Measurements from ENCODE around the gene COL25A1. TPM values are rescaled to one million over a fixed set of nuclear protein-coding genes. Genes with fewer than 3 reads are reported as not detected.
A peak's percentile ranks its signal among the peaks of the same experiment; 100 is the strongest.
"Not testable (repeated sequence)": the region's sequence is repeated elsewhere in the genome, so short reads cannot be mapped to it uniquely, and the experiment has no call there.

Gene COL25A1
- total RNA-seq, 1 experiment from 2014 or later, result not detected

DNA sequence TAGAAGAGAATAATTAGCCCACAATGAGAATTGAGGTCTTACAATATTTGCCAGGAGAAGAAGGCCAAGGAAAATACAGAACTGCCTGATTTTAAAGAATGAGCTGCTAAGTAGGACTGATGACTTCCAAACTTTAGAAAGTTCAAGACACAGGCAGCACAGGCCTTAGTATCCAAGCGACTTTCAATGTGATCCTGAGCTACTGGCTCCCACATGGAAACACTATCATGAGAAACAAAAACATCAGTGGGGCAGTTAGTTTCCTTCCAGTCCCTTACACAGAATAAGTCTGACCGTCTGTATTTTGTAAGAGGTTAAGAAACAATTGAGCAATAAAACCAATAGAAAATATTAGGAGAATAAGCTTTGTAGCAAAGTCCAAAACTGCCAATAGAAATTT lies 251.4 kb downstream of the COL25A1 start:
- DNase-seq (ENCODE audit: low read depth), result no peak

DNA sequence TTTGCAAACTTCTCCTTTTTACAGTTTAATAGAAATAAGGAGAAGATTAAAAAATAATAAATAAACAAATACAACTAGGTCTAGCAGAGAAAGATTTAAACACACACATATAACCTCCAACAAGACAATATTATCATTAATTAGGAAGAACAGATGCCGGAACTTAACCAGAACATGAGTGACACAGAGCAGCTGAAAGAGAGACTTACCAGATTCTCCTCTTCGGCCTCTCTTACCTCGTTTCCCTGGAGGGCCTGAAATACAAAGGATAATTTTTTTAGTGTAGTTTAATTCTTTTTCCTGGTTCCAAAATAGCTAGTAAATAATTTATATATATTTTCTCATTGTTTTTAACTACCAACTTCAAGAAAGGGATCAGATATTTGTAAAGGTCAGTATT lies 252.5 kb downstream of the COL25A1 start:
- no peak for DNase-seq (ENCODE audit: low read depth)

DNA sequence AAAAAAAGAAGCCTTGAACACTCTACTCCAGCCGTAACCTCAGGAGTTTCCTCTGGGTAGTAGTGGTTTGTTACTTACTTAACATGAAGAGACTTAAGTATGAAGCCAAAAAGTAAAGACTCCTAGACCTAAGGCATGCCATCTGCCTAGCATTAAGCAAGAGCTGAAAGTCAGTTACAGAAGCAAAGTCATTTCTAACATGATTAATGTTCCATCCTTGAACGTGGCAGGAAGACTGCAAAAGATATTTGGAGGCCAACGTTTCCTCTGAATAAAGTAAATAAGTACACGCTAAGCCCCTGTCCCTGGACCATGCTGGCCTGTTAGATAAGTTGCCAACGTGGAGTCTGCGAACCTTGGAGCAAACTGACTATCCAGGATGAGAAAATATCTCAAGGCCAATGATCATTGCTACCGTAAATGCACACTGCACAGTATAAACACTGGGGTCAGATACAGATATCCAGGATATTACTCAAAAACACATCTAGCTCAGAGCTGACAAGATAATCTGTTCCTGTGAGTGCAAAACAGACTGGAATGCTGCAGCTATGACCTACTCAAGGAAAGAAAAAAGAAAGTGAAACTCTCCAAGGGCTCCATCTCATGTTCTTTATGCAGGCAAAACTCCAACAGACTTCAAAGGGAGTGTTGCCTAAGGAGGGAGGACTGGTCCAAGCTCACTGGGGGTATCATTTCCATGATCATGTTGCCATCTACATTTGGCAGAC lies 255.8 kb downstream of the COL25A1 start:
- peak; percentile 50 for DNase-seq (ENCODE audit: low read depth)

DNA sequence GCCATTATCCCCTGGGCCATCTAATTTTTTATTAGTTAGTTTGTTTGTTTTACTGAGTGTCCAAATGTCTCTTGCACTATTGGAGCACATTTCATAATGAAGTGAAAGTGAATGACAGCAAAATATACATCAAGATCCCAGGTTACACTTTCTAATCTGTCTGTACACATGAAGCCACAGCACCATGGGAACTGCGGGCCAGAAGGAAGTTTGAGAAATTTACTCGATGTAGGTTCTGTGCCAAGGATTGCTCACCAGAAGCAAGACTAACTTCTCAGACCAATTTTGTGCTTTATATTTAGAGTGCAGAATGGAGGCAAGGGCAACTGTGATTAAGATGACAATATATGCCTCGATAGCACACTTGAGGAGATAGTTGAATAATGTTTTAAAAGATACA lies 258.0 kb downstream of the COL25A1 start:
- no peak for DNase-seq (ENCODE audit: low read depth)

DNA sequence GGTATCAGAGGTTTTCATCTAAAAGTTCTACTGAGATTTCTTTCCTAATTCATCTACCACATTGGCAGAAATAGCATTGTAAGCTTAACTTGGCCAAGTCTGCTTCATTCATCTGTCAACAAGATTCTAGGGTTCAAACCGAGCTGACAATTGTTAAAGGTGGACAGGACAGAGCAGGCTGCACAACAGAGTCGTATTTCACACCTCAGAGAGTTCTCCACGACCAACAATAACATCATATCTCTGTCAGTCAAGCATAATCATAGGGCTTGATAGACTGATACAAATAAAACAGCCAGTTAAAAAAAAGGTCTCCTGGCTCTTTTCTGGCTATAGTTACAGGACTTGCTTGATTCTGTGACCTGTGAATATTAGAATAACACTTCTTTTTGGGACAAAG lies 259.2 kb downstream of the COL25A1 start:
- no peak for DNase-seq (ENCODE audit: low read depth)

DNA sequence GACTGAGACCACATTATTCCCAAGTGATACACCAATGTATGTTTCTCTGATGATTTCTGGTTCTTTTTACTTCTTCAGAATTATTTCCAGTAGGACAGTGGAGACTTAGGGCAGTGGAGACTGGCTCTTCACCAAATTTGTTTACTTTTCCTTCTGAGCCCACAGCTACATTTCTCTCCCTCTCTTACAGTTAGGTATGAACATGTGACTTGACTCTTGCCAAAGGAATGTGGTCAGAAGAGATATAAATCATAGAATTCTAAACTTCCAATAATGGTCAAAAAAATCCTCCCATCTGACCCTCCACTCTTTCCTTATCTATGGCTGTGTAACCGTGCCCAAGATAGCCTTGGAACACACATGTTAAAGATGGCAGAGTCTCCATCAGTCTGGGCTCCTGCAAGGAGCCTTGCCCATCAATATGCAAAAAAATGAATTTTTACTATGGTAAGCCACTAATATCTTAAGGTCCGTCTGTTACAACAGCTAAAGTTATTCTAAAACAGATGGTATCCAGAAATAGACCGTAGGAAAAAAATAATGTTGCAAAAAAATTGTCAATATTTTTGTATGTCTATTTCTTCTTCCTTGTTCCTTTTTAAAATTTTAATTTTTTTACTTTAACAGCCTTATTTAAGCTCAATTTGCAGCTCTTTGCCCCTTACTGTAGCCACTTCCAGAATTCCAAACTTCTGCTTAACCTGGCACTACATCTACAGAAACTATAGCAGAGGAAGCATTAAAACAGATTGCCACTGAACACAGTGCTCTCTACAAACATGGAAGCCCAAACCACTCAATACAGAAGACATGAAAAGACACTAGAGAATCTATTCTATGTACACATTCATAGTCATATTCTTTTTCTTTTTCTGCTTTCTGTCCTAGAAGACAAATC lies 260.7 kb downstream of the COL25A1 start:
- DNase-seq (ENCODE audit: low read depth), result no peak

DNA sequence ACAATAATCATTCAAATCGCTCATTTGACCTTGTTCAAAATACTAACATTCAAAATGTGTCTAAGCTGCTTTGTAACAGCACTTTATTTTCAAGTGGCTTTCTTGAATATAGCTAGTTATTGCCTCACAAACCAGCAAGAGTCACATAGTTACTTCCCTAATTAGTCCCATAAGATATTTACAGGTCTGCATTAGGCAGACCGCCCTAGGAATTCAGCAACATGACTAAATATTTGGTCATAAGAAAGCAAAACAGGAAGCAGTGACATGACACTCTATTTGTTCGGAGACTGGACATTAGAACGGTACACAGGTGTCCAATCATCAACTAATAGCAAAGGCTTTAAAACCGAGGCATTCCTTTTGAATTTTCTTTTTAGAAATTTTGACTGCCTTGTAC lies 262.0 kb downstream of the COL25A1 start:
- no peak for DNase-seq (ENCODE audit: low read depth)

DNA sequence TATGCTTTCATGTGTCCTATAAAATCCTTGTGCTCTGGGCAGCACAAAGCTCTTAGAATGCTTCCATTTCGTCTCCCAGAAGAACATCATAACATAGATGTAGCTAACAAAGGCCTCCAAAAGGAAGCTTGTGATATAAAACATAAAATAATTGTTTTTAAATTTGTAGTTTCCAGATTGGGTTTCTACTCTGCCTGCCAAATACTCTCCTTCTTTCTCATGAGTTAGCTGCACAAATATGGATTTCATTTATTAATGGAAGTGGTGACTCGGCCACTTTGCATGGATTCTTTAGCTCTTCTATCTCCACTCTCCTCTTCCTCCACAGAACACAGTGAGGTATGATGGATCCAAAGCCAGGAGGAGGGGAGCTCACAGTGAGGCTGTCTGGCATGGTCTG lies 265.4 kb downstream of the COL25A1 start:
- DNase-seq (ENCODE audit: low read depth), result no peak

DNA sequence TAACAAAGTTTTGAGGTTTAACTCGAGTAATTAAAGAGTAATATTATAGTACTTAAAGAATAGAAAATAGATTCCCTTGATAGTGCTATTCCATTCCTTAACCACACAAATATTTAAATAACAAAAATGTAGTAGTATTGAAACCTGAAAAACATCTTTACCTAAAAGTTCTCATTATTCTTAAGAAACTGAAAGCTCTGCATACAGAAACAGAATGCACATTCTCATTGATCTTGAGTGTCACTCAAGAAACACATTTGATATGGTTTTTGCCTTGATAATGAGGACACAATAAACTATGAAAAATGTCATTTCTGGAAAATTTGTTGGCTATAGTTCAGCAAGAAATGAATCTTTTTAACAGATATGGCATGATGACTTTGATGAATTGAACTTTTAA lies 268.5 kb downstream of the COL25A1 start:
- DNase-seq (ENCODE audit: low read depth), result no peak

DNA sequence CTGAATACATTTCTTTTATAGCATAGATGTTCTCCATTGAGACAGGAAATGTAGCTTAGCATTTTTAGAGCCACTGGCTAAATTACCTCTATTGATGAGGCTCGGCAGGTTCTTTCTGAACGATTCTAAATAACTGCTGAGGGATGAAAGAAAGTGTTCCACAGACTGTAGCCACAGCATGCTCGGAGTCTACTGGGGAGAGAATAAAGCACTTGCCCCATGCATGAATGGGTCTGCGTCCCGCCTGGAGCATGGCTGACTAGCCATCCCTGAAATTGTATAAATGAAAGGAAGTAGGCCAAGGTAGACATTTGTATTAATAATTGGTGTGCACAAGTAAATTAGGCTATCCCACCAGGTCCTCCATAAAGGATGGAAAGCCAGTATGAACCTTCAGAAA lies 269.8 kb downstream of the COL25A1 start:
- DNase-seq (ENCODE audit: low read depth), result no peak

DNA sequence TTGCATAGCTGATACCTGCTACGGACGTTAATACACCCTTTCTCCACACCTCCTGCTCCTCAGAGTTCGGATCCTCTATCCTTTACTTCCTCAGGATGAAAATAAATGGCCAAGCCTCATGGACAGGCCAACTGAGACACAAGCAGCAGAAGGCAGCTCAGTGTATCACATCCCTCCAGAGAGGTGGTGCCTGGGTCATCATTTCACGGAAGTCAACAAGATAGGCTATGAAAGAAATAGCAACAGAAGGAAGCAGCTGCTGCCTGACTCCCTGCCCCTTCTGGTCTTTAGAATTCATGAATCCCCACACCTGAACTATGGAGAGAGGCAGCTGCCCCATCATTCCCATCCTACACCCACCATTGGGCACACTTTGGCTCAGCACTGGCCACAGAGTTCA lies 272.5 kb downstream of the COL25A1 start:
- DNase-seq (ENCODE audit: low read depth), result no peak

DNA sequence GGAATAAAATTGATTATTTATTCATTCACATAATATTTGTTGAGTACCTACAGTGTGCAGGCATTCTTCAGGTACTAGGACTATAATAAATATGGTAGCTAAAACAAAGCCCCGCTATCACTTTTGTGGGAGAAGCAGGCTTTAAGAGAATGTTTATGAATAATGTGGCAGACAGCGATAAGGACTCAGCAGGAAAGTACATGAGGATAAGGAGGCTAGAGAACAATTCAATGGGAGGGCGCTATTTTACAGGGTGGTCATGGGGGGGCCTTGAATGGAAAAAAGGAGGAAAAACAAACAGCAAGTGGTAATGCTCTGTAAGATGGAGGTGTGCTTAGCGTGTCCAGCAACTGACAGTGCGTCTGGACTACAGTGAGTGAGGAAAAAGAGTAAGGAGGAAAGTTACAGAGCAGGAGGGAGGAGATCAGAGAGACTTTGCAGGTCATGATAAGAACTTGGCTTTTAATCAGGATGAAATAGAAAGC lies 275.4 kb downstream of the COL25A1 start:
- no peak for DNase-seq (ENCODE audit: low read depth)

DNA sequence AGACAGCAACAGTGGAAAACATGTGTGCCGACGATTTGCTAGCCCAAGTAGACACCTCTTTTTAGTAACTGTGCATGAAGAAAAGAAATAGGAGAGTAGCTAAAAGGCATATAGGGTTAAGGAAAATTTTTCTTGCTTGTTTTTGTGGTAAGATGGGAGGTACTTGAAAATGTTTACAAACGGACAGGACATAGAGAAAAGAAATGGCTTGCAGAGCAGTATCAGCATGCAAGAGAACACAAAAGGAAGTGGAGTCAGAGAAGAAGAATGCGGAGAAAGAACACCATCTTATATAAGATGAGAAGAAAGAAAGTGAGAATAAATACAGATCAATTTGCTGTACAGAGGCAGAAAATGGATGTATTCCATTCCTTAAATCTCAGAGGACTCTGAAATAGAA lies 275.9 kb downstream of the COL25A1 start:
- no peak for DNase-seq (ENCODE audit: low read depth)

DNA sequence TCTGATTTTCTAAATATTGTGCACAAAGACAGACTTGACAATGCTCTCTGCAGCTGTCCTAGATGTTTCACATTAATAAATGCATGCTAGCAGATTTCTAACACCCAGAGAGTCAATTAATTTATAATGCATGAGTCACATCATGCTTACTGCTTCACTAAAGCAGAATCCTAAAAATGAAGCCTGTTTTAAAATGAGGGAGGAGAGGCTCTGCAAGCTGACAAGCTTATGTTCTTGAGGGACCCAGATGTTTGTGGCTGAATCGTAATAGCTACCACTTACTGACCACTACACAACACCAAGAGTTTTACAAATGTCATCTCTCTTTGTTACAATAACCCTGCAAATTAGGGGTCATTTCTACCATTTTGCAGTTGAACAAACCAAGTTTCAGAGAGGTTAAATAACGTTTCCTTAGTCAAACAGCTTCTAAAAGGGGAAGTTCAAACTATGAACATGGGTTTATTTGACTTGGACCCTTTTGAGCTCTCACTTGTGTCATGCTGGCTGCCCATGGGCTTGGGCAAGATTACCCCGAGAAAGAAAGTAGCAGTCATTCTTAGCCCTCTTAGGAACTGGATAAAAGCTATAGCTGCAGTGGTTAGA lies 276.9 kb downstream of the COL25A1 start:
- DNase-seq (ENCODE audit: low read depth), result no peak

DNA sequence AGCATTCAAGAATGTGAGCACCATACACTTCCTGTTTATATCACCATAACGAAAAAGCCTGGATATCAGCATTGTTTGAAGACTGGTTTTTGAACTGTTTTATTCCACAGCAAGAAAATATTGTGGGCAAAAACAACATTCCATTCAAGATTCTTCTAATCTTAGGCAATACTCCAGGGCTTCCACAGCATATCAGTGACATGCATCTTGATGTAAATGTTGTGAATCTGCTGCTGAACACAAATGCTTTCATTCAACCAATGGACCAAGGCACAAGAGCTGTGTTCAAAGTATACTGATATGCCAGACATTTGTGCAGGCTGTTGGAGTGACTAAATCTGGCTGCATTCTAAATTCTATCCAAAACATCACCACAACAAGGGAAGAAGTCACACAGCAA lies 279.5 kb downstream of the COL25A1 start:
- DNase-seq (ENCODE audit: low read depth), result no peak

DNA sequence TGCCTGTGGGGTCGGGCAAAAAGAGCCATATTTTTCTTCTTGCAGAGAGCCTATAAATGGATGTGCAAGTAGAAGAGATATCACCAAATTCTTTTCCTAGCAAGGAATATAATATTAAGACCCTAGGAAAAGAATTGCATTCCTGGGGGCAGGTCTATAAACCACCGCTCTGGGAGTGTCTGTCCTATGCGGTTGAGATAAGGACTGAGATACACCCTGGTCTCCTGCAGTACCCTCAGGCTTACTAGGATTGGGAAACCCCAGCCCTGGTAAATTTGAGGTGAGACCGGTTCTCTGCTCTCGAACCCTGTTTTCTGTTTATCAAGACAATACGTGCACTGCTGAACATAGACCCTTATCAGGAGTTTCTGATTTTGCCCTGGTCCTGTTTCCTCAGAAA lies 280.8 kb downstream of the COL25A1 start:
- not testable (repeated sequence) for DNase-seq (ENCODE audit: low read depth)

DNA sequence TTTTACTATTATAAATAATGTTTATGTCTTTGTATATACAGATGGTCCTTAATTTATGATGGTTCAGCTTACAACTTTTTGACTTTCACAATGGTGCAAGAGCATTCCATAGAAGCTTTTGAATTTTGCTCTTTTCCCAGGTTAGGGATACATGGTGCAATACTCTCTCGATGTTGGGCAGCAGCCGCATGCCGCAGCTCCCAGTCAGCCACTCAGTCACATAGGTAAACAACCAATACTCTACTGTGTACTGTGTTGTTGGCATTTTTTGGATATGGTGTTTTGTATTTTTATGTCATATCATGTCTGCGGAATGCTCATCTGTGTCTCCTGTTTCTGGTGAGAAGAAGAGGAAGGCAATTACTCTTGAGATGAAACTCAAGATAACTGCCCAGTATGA lies 281.6 kb downstream of the COL25A1 start:
- DNase-seq (ENCODE audit: low read depth), result no peak

DNA sequence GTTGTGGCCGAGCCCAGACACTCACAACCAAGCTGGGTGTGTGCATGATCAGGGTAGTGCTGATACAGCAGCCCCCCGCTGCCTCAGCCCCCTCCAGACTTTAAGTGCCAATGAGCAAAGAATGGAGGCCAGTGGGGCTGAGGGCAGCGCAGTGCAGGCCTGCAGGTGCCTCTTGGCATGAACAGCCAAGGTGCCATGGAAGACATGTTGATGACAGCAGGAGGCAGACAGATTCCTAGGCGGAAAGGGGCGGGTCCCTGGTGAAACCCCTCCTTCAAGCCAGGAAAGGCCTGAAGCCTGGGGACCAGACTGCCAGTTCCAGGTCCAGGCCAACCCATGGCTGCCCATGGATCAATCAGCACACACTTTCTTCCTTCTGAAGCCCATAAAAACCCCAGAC lies 286.3 kb downstream of the COL25A1 start:
- no peak for DNase-seq (ENCODE audit: low read depth)

DNA sequence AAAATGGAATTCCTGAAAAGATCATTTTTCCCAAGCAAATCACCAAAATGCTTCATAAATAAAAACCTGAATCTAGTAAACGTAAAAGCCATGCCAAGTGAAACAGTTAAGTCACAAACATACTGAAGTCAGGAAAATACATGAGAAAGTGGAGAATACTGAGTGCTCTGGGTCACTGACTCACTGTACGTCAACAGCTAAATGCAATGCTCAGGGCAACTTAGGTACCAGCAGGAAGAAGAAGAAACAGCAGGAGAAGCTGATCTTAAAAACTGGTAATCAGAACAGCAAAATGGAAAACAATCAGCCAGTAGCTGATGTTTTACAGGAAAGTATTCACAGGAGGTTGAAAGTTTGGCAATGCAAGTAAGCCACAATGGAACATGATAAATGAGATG lies 287.0 kb downstream of the COL25A1 start:
- DNase-seq (ENCODE audit: low read depth), result no peak

DNA sequence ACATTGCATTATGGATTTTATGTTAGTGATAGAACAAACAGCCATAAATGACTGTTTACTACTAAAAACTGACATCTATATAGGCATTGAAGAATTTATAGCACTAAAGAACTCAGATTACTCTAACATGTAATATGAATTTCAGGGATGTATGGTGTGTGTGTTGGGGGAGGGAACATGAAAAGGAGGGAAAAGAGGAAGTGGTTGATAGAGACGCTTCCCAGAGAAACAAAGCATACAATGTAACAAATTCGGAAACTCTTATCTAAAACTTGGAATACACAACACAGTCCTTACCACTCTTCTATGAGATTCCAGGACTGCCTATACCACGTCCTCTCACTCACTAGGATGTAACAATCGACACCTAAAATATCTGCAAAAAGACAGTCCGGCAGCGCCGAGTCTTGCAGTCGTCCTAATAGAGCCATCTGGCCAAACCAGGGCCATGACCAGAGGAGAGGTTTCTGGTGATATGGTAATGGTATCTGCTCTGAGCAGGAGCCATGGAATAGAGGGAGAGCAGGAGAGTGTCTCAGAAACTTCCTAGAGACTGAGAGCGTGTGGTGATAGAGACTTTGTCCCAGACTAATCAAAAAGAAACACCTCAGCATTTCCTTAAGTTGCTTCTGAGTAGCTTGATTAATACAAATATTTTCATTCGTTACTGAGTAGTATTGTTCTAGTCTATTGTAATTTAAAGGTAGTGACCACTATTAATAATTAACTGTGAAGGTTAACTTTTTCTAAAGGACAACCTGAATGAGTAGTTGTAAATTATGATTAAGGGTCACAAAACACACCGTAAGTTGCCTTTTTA lies 287.7 kb downstream of the COL25A1 start:
- no peak for DNase-seq (ENCODE audit: low read depth)

DNA sequence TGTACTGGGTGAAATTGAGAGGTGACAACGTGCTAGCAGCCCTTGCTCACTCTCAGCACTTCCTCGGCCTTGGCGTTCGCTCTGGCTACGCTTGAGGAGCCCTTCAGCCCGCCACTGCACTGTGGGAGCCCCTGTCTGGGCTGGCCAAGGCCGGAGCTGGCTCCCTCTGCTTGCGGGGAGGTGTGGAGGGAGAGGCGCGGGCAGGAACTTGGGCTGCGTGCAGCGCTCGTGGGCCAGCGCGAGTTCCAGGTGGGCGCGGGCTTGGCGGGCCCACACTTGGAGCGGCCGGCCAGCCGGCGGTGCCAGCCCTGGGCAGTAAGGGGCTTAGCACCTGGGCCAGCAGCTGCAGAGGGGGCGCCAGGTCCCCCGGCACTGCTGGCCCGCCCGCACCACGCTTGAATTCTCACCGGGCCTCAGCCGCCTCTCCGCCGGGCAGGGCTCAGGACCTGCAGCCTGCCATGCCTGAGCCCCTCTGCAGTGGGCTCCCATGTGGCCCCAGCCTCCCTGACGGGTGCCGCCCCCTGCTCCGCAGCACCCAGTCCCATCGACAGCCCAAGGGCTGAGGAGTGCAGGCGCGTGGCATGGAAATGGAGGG lies 290.1 kb downstream of the COL25A1 start:
- no peak for DNase-seq (ENCODE audit: low read depth)

All from RPMI7951 (cell line).